HG02973 (cell line): Measurements from ENCODE around the gene BSN.
"Not testable (repeated sequence)": the region's sequence is repeated elsewhere in the genome, so short reads cannot be mapped to it uniquely, and the experiment has no call there.

Experiments
- ATAC-seq: cut with Tn5 transposase; IDR thresholded peaks from one replicate; pipeline ENCODE4 v1.9.1; 2021; ENCODE audit warnings: moderate library complexity; ENCODE audit not compliant: unreplicated experiment

BSN gene

GRCh38 chr3:49671291-49672288 is 117.3 kb downstream of the BSN start:
- no peak for ATAC-seq

GRCh38 chr3:49673121-49673714 is 118.9 kb downstream of the BSN start:
- peak; percentile 4 for ATAC-seq

GRCh38 chr3:49673715-49674496 is 119.6 kb downstream of the BSN start, which contains the start of gene APEH:
Gene APEH (plus strand): TSS chr3:49674351. CDS start chr3:49674402, 51 bp downstream.
- peak; percentile 70 for ATAC-seq

GRCh38 chr3:49674497-49674983 is 120.3 kb downstream of the BSN start:
- ATAC-seq: peak; percentile 14

GRCh38 chr3:49675912-49676311 is 121.6 kb downstream of the BSN start:
- ATAC-seq: no peak

- ATAC-seq: no peak
Observed at GRCh38 chr3:49680493-49681231, 126.4 kb downstream of the BSN start.

GRCh38 chr3:49681232-49681522 is 126.9 kb downstream of the BSN start:
- no peak for ATAC-seq

GRCh38 chr3:49681543-49681942 is 127.3 kb downstream of the BSN start:
- no peak for ATAC-seq

- no peak for ATAC-seq
Observed at GRCh38 chr3:49683162-49683561, 128.9 kb downstream of the BSN start.

GRCh38 chr3:49684453-49684852 is 130.2 kb downstream of the BSN start:
- ATAC-seq: not testable (repeated sequence)

- not testable (repeated sequence) for ATAC-seq
Observed at GRCh38 chr3:49685103-49685502, 130.8 kb downstream of the BSN start.

- ATAC-seq: not testable (repeated sequence)
Observed at GRCh38 chr3:49685846-49686245, 131.6 kb downstream of the BSN start.

- not testable (repeated sequence) for ATAC-seq
Observed at GRCh38 chr3:49686346-49686745, 132.1 kb downstream of the BSN start.

GRCh38 chr3:49686769-49687423 is 132.6 kb downstream of the BSN start:
- ATAC-seq: not testable (repeated sequence)

- ATAC-seq: not testable (repeated sequence)
Observed at GRCh38 chr3:49687424-49687795, 133.1 kb downstream of the BSN start.

GRCh38 chr3:49688338-49689045 is 134.2 kb downstream of the BSN start:
- peak; percentile 8 for ATAC-seq

GRCh38 chr3:49689046-49689907 is 135.0 kb downstream of the BSN start, which contains the start of the genes MST1 and RNF123:
Gene MST1 (minus strand): TSS chr3:49689474. CDS start chr3:49688691, 783 bp downstream.
Gene RNF123 (plus strand): TSS chr3:49689557. CDS start chr3:49691166, 1,609 bp downstream.
- ATAC-seq: peak; percentile 52
